Neural cell (in vitro differentiated cells): ENCODE results near the gene PCNA. TPM values are rescaled to one million over a fixed set of nuclear protein-coding genes. Genes with fewer than 3 reads are reported as not detected.

Experiments used
- H2AFZ ChIP-seq: fragments of 200-600, 300-800 bp; sonication (generic), shearing (Covaris generic); 2 replicates; pipeline ENCODE4 v1.6.0; 2014; ENCODE audit warnings: low read depth, mild to moderate bottlenecking, antibody characterized with exemption, low read length, moderate library complexity
- H3F3A ChIP-seq: fragments of 200-600 bp; shearing (Covaris generic); 2 replicates; pipeline ENCODE4 v1.6.1; 2016; ENCODE audit warnings: mild to moderate bottlenecking, moderate library complexity, mixed read lengths, antibody characterized with exemption, low read length; ENCODE audit not compliant: insufficient read depth, poor library complexity, severe bottlenecking
- H3K27ac ChIP-seq: fragments of 200-600, 300-800 bp; sonication (generic), shearing (Covaris generic); 2 replicates; pipeline ENCODE4 v1.5.1; 2014; ENCODE audit warnings: mild to moderate bottlenecking, low read length, moderate library complexity
- H3K27me3 ChIP-seq: fragments of 300-800, 200-600 bp; sonication (generic), shearing (Covaris generic); 2 replicates; pipeline ENCODE4 v1.6.0; 2014; ENCODE audit warnings: mild to moderate bottlenecking, low read depth, low read length, moderate library complexity; ENCODE audit not compliant: insufficient read depth
- H3K36me3 ChIP-seq: fragments of 300-800, 200-600 bp; sonication (generic), shearing (Covaris generic); 2 replicates; pipeline ENCODE4 v1.5.1; 2014; ENCODE audit warnings: mild to moderate bottlenecking, antibody characterized with exemption, low read length, moderate library complexity; ENCODE audit not compliant: insufficient read depth
- H3K4me2 ChIP-seq: fragments of 300-800, 200-600 bp; sonication (generic), shearing (Covaris generic); 2 replicates; pipeline ENCODE4 v1.6.0; 2014; ENCODE audit warnings: mild to moderate bottlenecking, low read length
- H3K4me3 ChIP-seq: fragments of 300-800, 200-600 bp; sonication (generic), shearing (Covaris generic); 2 replicates; pipeline ENCODE4 v1.5.1; 2014; ENCODE audit warnings: mild to moderate bottlenecking, low read length, moderate library complexity
- H3K79me2 ChIP-seq: fragments of 200-600 bp; shearing (Covaris generic); replicated peaks from 2 replicates; pipeline ENCODE4 v1.6.0; 2014; ENCODE audit warnings: mild to moderate bottlenecking, low read length, moderate library complexity; ENCODE audit not compliant: insufficient read depth
- H3K9ac ChIP-seq: fragments of 300-800, 200-600 bp; sonication (generic), shearing (Covaris generic); 2 replicates; pipeline ENCODE4 v1.6.1; 2016; ENCODE audit warnings: mild to moderate bottlenecking, low read length, mixed read lengths
- H3K9me2 ChIP-seq: fragments of 200-600 bp; shearing (Covaris generic); 2 replicates; pipeline ENCODE4 v1.6.1; 2016; ENCODE audit warnings: mild to moderate bottlenecking, low read length, mixed read lengths; ENCODE audit not compliant: insufficient read depth
- H3K9me3 ChIP-seq: fragments of 200-600, 300-800 bp; sonication (generic), shearing (Covaris generic); 2 replicates; pipeline ENCODE4 v1.6.1; 2016; ENCODE audit warnings: mild to moderate bottlenecking, mixed run types, low read length, moderate library complexity, mixed read lengths
- H4K20me1 ChIP-seq: fragments of 200-600 bp; shearing (Covaris generic); 2 replicates; pipeline ENCODE4 v1.6.1; 2016; ENCODE audit warnings: mild to moderate bottlenecking, mixed run types; ENCODE audit not compliant: insufficient read depth
- CTCF ChIP-seq: fragments of 450-650 bp; IDR thresholded peaks from 2 replicates; pipeline ENCODE4 v1.5.1; 2014; ENCODE audit warnings: antibody characterized with exemption, mild to moderate bottlenecking, moderate library complexity; ENCODE audit not compliant: poor library complexity, severe bottlenecking
- EP300 ChIP-seq: fragments of 450-650 bp; conservative IDR thresholded peaks from 2 replicates; pipeline ENCODE4 v1.6.1; 2014; ENCODE audit warnings: antibody characterized with exemption, mild to moderate bottlenecking, moderate library complexity; ENCODE audit not compliant: poor library complexity, severe bottlenecking
- EZH2 ChIP-seq: fragments of 200-600, 300-800 bp; shearing (Covaris generic), sonication (generic); IDR thresholded peaks from 2 replicates; pipeline ENCODE4 v1.6.1; 2014; ENCODE audit warnings: antibody characterized with exemption, low read length, borderline replicate concordance, mild to moderate bottlenecking; ENCODE audit not compliant: insufficient read depth, poor library complexity, severe bottlenecking
- MXI1 ChIP-seq: fragments of 450-650 bp; conservative IDR thresholded peaks from 2 replicates; pipeline ENCODE4 v1.6.1; 2014; ENCODE audit warnings: antibody characterized with exemption, mild to moderate bottlenecking; ENCODE audit not compliant: poor library complexity, severe bottlenecking
- POLR2AphosphoS5 ChIP-seq: IDR thresholded peaks from 2 replicates; pipeline ENCODE4 v1.6.1; 2012
- RAD21 ChIP-seq: fragments of 450-650 bp; conservative IDR thresholded peaks from 2 replicates; pipeline ENCODE4 v1.6.1; 2014; ENCODE audit warnings: antibody characterized with exemption, mild to moderate bottlenecking, moderate library complexity
- REST ChIP-seq: IDR thresholded peaks from 2 replicates; pipeline ENCODE4 v1.6.1; 2012; ENCODE audit warnings: borderline replicate concordance
- SMC3 ChIP-seq: fragments of 450-650 bp; conservative IDR thresholded peaks from 2 replicates; pipeline ENCODE4 v1.6.1; 2014; ENCODE audit warnings: antibody characterized with exemption, mild to moderate bottlenecking, moderate library complexity; ENCODE audit not compliant: poor library complexity
- TAF1 ChIP-seq: IDR thresholded peaks from 2 replicates; pipeline ENCODE4 v1.6.1; 2012; ENCODE audit warnings: low read depth
- polyA plus RNA-seq: library from polyadenylated mRNA; depleted of rRNA; stranded (reverse); fragments of >200 nt; gene quantifications from 2 replicates; pipeline ENCODE4 v1.2.3, GENCODE V29; 2014

PCNA gene
- polyA plus RNA-seq, 1 donor from 2014 or later, result 165 TPM

GRCh38 chr20:5095454-5095853, 24.3 kb downstream of the PCNA start:
- no peak overlapping the region for H3K4me3 ChIP-seq
- H2AFZ ChIP-seq, result no peak overlapping the region
- H3K9me3 ChIP-seq, result no peaks in the 10 kb centered on the region
- no peaks in the 10 kb centered on the region for H3K79me2 ChIP-seq
- no peaks in the 10 kb centered on the region for H4K20me1 ChIP-seq
- no peaks in the 10 kb centered on the region for H3K9me2 ChIP-seq
- H3K27ac ChIP-seq, result no peak overlapping the region
- peaks cover 5% of the 10 kb centered on the region for H3K36me3 ChIP-seq
- H3K4me2 ChIP-seq, result no peak overlapping the region
- no peaks in the 10 kb centered on the region for H3F3A ChIP-seq
- H3K9ac ChIP-seq, result no peak overlapping the region
- H3K27me3 ChIP-seq, result no peaks in the 10 kb centered on the region
- TF ChIP-seq TAF1, result no peak
- TF ChIP-seq REST, result no peak
- TF ChIP-seq EZH2, result no peak
- no peak for TF ChIP-seq CTCF
- TF ChIP-seq EP300, result no peak
- no peak for TF ChIP-seq RAD21
- TF ChIP-seq POLR2AphosphoS5, result no peak
- TF ChIP-seq MXI1, result no peak
- TF ChIP-seq SMC3, result no peak

- H3K9ac ChIP-seq, result no peak overlapping the region
- no peaks in the 10 kb centered on the region for H3K79me2 ChIP-seq
- H3K27me3 ChIP-seq, result no peaks in the 10 kb centered on the region
- H2AFZ ChIP-seq, result no peak overlapping the region
- H3K9me3 ChIP-seq, result no peaks in the 10 kb centered on the region
- H3K4me3 ChIP-seq, result no peak overlapping the region
- H4K20me1 ChIP-seq, result no peaks in the 10 kb centered on the region
- H3K36me3 ChIP-seq, result no peaks in the 10 kb centered on the region
- TF ChIP-seq MXI1, result no peak
- no peak for TF ChIP-seq RAD21
- no peak for TF ChIP-seq CTCF
- no peak for TF ChIP-seq REST
- no peak for TF ChIP-seq POLR2AphosphoS5
- no peak for TF ChIP-seq SMC3
- TF ChIP-seq TAF1, result no peak
- no peak for TF ChIP-seq EP300
- no peak for TF ChIP-seq EZH2
- no peaks in the 10 kb centered on the region for H3F3A ChIP-seq
- H3K27ac ChIP-seq, result no peak overlapping the region
- no peak overlapping the region for H3K4me2 ChIP-seq
- H3K9me2 ChIP-seq, result no peaks in the 10 kb centered on the region
Observed at GRCh38 chr20:5092765-5093339, 26.9 kb downstream of the PCNA start.
